Endothelial cell of hepatic sinusoid (primary cell): ENCODE results near the gene KANSL3.
"Not testable (repeated sequence)": the region's sequence is repeated elsewhere in the genome, so short reads cannot be mapped to it uniquely, and the experiment has no call there.

Experiments
- in situ Hi-C: cut with HindIII; loops from 2 replicates; pipeline ENCODE4 v1.10.0; 2017; ENCODE audit warnings: low sequenced_read_pairs

Gene KANSL3

GRCh38 chr2:96655526-96655925 lies 17.4 kb upstream of the KANSL3 start:
- in situ Hi-C loops, result no loop called here

DNA sequence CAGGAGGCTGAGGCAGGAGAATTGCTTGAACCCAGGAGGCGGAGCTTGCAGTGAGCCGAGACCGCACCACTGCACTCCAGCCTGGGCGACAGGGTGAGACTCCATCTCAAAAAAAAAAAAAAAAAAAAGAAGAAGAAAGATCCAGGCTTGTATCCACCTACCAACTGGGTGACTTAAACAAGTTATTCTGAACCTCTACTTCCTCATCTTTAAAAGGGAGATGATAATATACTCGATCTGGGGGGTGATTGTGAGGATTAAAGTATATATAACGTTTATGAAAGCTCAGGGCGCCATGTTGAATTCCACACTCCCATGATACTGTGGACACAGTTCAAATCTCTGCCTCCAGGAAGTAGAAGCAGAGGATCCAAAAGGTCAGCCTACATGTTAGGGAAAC lies 16.7 kb upstream of the KANSL3 start:
- in situ Hi-C loops, result not testable (repeated sequence)

DNA sequence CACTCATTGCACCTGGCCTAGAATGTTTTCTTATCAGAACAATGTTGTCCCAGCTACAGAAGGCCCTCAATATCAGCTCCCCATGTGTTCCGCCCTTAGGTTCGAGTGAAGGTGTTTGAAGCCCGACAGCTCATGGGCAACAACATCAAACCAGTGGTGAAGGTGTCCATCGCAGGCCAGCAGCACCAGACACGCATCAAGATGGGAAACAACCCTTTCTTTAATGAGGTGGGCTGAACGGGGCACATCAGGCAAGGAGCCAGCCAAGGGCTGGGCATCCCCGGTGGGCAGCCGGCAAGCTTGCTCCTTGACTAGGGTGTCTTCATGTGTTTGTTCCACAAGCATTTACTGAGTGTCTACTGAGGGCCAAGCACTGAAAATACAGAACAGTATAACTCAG lies 13.7 kb upstream of the KANSL3 start:
- in situ Hi-C loops, result no loop called here

DNA sequence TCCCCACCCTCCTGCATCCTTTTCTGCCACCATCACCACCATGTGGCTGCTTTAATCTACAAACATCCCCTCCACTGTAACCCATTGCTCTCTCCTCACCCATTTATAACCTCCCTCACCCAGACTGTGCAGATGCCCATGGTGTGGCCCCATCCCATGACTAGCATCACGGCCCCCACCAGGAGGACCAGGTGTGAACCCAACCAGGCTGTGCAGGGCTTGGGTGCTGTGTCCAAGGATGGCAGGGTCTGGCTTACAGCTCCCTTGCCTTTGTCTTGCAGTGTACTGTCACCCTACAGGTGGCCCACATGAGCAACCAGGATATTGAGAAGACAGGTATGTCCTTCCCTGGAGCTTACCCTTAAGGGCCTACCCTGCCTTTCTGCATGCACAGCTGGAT lies 11.2 kb upstream of the KANSL3 start:
- in situ Hi-C loops, result no loop called here

DNA sequence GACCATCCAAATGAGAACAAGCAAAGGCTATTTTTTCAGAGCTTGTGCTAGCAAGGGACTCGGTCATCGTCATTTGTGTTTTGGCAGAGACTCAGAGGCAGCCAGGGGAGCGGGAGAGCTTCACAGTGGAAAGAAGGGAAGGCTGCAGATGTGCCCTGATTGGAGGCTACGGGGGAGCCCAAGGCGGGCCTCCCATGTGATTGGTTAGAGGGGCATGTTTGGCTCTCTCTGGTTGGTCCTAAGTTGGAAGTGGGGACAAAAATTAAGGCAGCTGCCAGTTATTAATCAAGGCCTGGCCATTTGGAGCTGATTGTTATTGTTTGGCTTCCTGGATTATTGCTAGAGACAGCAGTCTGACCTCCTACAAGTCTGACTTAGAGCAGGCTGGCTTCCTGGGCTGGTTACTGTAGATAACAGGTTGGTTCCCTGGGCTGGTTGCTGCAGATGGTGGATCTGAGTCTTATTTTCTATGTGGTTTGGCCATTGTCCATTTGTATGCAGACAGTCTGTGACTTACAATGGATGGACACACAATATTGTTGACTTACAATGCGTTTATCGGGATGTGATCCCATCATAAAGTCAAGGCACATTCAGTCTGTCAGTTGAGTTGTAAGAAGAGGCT lies 10.3 kb upstream of the KANSL3 start:
- in situ Hi-C loops, result no loop called here

GRCh38 chr2:96647681-96648080 lies 9.6 kb upstream of the KANSL3 start:
- in situ Hi-C loops, result no loop called here

GRCh38 chr2:96642564-96643360 lies 4.7 kb upstream of the KANSL3 start, which contains the start of gene FER1L5:
Gene FER1L5 (plus strand): TSS chr2:96642764. CDS start chr2:96642837, 73 bp downstream.
- in situ Hi-C loops, result no loop called here

- in situ Hi-C loops, result no loop called here
These were observed 548 bp downstream of the KANSL3 start for GRCh38 chr2:96637385-96638143.

GRCh38 chr2:96636551-96637171 lies 1.5 kb downstream of the KANSL3 start:
- in situ Hi-C loops, result no loop called here

GRCh38 chr2:96633641-96634040 lies 4.5 kb downstream of the KANSL3 start:
- in situ Hi-C loops, result no loop called here

DNA sequence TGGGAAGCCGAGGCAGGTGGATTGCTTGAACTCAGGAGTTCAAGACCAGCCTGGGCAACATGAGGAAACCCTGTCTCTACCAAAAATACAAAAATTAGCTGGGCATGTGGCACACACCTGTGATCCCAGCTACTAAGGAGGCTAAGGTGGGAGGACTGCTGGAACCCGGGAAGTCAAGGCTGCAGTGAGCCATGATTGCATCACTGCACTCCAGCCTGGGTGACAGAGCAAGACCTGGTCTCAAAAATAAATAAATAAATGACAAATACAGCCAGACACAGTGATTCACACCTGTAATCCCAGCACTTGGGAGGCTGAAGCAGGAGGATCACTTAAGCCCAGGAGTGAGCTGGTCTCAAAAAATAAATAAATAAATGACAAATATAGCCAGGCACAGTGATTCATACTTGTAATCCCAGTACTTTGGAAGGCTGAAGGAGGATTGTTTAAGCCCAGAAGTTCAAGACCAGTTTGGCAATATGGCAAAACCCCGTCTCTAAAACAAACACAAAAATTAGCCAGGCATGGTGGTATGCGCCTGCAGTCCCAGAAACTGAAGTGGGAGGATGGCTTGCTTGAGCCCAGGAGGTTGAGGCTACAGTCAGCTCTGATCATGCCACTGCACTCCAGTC lies 6.2 kb downstream of the KANSL3 start:
- in situ Hi-C loops, result no loop called here

GRCh38 chr2:96626553-96626942 lies 11.6 kb downstream of the KANSL3 start:
- in situ Hi-C loops, result no loop called here

- in situ Hi-C loops, result no loop called here
These were observed 12.2 kb downstream of the KANSL3 start for GRCh38 chr2:96625571-96626552.

DNA sequence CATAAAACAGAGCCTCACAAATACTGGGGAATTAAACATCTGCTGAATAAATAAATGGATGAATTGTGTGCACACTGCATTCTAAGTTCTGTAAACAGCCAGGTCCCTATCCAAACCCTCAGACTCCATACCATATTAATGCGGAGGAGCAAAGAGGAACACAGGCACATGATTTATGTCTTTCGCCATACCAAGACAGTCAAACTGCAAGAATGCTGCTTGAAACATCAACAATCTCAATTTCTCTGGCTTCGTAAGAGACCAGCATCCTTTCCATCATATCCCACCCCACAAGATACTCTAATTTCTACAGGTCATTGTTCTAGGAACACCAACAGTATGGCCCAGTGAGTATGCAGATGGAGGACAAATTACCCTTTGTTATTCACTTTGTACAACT lies 15.0 kb downstream of the KANSL3 start:
- in situ Hi-C loops, result no loop called here

DNA sequence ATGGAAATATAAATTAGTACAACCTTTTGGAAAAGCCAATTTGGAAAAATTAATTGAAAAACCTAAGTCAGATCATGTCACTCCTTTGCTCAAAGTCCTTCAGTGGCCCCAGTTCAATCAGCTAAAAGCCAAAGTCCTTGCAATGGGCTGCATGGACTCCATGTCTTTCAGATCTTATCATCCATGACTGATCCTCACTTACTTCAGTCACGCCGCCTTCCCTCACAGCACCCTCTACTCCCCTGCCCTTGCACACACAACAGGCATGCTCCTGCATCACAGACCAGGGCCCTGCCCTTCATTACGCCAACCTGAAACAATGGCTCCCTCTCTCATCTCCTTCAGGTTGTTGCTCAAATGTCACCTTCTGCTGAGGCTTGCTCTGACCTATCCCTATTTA lies 15.6 kb downstream of the KANSL3 start:
- in situ Hi-C loops, result no loop called here

DNA sequence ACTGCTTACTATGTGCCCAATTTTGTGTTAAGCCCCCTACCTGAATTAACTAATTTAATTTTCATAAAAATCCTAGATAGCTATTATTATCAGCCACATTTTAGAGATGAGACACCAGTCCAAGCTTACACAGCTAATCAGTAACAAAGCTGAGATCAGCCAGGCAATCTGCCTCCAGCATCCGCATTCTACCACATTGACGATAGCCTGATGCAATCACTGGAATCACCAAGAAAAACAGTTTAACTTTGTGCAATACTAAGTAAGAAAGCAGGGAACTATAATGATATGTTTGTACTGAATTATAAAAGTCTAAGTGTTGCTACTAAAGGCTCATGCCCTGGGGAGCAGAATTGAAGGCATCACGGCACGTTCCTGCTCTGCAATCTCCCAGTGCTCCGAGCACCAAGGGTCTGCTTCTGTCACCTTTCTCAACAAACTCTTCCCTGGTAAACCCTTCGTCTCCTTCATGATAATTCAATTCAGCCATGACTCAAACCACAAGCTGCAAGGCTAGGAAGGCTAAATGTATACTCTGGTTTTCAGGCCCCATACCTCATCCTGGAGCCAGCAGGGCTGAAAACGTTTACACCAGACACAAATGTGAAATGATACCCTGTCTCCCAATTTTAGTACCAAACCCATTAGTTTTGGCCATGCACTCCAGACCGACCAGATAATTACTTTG lies 19.4 kb downstream of the KANSL3 start:
- in situ Hi-C loops, result no loop called here

GRCh38 chr2:96617012-96617411 lies 21.1 kb downstream of the KANSL3 start:
- in situ Hi-C loops, result no loop called here

DNA sequence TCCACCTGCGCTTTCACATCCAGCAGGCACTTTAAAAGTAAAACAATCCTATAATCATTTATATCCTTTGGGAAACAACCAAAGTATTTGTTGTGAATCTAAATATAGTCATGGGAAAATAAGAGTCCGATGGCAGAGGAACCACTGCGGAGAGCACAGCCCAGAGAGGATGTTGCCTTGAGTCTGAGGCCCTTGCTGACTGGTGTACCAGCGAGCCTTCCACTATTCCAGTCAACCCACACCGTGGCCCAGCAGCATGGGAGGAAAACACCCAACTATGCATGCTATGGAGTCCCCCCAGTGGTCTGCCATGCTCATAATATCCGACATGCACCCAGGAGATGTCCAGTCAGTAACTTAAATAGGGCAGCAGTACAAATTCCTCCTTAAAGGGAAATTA lies 21.6 kb downstream of the KANSL3 start:
- in situ Hi-C loops, result no loop called here

DNA sequence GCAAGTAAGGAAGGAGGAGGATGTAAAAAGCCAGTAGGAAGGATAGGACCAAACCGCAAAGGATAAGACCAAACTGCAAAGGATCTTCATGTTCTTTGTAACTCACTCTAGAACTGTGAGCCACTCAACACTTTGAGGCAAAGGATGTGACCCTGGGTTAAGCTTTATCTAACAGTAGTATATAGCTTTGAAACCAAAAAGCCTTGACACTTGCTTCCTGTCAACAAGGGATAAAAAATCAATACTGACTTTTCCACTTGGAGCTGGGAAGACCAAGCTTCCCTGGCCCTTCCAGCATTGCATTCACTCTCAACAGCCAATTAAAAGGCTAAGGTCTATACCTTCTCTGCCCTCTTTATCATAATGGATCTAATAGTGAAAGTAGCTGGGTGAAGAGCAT lies 22.0 kb downstream of the KANSL3 start:
- in situ Hi-C loops, result no loop called here
